HG02610 (cell line): Measurements from ENCODE around the gene ABTB2.
A peak's percentile ranks its signal among the peaks of the same experiment; 100 is the strongest.

Experiments
- ATAC-seq: cut with Tn5 transposase; IDR thresholded peaks from one replicate; pipeline ENCODE4 v1.9.1; 2021; ENCODE audit warnings: mild to moderate bottlenecking, moderate library complexity; ENCODE audit not compliant: unreplicated experiment

ABTB2 gene

DNA sequence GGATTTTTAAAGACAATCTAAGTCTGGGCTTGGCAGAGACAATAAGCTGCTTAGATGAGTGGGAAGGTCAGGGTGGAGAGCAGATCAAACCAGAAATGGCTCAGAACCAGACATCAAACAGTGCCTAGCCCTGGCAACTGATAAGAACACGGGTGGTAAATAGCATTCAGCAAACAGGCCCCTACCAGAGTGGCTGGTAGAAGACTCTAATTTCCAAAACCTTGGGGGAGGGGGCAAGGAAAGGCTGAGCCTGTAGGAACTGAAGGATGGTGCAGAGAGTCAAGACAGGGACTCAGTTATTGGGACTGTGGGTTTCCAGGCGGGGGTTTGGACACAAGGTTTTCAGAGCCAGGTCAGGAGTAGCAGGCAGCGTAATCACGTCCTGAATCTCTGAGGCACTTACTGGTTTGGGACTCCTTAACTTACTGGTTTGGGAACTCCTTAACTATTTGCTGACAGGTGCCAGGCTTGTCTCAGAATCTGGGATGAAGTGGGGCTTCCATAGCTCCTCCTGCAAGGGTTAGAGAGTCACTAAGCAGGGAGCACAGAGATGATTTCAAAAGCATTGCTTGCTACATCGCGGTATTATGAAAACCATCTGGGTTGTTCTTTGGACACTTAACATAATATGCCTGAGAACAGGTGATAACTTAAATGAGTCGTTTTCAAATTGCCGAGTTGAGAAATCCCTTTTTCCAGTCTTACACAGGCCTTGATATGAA lies 5.7 kb upstream of the ABTB2 start:
- ATAC-seq = no peak

DNA sequence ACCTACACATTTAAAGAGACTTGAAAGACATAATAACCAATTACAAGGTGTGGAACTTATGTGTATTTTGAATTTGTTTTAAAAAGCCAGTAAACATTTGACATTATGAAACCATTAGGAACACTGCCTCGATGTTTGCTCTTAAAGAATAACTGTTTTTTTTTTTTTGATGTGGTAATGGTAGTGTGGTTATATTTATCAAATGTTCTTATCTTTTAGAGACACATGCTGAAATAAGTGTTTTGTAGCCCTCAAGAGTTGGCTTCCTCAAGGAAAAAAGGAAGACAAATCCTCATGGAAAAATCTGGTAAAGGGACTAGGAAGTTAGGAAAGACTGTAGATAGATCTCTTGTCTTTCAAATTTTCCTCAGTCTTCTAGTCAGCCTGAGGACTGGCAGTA lies 2.2 kb upstream of the ABTB2 start:
- ATAC-seq = no peak

DNA sequence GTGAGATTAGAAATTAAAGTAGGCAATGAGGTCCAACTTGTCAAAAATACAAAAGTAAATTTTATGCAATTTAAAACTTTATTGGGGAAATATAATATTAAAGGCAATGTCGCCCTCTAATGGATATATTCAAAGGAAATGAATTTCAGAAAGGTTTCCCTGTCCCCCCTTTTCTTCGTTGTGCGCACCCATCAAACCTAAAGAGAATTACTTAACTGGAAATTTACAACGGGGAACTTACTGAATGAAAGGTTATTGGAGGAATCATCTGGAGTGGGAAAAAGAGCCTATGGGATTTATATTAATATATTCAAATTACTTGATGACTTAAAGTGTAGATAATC lies 1.7 kb upstream of the ABTB2 start:
- no peak for ATAC-seq

DNA sequence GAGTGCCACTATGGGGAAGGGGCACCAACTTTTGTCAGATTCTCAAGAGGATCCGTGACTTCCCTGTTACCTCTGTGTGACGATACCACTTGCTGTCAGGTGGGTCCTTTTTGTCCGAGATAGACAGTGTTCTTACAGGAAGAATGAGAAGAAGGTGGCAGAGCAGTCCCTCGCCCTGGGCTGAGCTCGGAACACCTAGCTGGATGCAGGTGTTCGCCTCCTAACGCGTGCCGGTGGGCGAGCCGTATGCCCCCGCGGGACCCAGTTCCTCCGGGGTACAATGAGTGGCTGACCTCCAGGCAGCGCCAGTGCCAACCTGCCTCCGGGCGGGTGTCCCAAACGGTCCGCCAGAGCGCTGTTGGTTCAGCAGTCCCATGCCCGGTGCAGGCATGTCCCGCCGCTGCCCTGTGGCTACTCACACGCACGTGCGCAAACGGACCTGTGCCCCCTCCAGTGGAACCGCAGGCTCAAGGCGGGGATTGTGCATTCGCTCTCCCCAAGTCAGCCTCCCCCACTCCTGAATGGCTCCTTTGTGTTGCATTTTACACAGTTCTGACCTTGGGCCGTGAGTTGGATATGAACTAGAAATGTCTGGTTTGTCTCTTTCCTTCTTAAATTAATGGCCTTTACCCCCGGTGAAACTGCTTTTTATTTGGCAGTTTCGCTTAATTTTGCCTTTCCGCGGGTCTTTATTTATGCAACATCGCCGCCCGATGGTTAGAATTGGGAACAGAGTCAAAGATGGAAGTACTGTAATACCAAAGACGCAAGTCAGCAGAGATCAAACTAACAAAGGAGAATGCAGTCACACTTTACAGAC lies 1.1 kb upstream of the ABTB2 start:
- ATAC-seq = no peak

DNA sequence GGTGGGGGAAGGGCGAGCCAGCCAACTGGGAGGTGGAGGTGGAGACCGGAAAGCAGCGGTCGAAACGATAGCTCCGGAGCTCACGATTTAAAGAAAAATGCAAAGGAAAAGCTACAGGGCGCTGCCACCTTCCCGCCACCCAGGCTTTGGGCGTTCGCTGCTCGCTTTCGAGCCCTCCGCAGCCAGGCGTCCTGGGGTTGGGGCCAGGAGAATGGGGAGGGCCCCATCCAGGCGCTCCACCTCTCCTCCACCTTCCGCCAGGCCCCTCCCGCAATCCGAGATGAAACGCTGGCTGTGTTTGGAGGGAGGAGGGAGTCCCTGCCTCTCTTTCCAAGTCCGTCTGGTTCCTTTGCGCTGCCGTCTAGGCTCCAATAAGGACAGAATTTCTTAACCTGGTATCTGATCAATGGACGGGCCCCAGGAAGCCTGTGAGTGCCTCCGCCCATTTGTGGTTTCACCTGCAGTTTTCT lies 483 bp upstream of the ABTB2 start:
- peak; percentile 6 for ATAC-seq

DNA sequence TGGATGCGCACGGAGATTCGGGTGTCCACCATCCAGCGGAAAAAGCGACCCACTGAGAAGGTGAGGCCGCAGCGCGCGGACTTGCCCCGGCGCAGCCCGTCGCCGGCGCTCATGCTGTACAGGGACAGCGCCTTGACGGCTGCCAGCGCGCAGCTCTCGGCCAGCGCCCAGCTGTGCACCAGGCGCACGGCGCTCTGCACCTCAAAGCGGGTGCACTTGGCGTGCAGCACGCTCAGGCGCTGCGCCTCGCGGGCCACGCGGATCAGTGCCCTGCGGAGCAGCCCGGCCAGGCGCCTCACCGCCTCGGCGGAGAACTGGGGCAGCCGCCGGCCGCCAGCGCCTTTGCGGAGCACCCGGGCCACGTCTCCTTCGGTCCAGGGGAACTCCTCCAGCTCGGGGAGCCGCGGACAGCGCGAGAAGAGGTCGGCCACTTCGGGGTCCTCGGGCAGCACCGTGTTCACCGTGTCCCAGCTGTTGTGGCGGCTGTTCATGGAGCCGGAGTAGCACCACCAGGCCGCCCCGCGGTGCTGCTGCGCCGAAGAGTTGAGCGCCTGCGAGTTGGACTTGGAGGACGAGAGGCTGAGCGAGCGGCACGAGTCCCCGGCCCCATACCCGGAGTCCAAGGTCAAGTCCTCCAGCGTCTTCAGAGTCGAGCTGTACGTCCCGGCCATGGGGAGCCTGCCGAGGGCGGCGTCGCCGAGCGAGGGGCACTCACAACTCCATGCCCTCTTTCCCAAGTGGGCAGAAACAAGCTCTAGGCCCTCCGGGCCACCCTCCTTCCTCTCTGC lies 703 bp downstream of the ABTB2 start:
- ATAC-seq = no peak

DNA sequence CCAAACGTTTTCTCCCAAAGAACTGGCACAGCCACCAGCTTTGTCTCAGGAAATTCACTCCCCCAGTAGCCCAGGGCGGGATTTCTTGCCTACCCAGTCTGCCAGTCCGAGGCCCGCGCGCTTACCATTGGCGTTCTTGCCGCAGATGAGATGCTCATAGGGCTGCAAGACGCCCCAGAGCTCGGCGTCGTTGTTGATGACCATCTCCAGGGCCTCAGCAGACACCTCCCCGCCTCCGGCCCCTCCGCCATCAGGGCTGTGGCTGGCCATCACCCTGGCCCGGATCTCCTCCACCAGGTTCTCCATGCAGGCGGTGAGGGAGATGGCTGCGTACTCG lies 1.3 kb downstream of the ABTB2 start:
- ATAC-seq = no peak

DNA sequence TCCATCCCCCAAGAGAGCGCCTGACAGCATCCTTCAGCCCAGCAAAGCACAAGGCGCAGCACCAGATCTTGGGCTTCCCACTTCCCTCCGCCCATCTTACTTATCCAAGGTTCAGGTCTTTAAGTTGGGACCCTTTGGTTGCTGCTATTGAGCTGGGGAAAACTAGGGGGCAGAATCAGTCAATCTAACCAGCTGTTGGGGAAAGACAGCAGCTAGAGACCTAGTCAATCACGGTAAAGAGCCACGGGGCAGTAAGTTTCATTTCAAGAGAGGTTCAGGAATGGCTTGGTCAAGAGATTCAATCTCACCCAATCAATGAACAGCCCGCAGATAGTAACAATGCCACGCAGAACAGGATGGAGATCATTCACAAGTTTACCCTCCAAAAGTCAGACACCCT lies 1.7 kb downstream of the ABTB2 start:
- no peak for ATAC-seq

DNA sequence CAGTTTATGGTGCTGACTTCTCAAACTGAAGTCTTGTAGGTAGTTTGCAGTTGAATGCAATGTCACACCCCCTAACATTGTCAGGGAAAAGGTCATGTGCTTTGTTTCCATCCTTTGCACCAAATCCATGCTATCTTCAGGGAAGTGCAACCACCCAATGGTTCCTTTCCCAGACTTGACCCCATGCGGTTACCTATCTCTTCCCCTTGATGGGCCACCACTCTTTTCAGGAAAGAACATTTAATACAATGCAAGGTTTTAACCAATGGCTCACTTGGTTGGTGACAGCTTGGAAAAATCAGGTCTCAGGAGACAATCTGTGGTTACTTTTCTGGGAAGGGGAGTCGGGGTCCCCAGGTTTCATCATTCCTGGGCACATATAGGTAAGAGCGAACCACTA lies 2.1 kb downstream of the ABTB2 start:
- ATAC-seq = no peak

DNA sequence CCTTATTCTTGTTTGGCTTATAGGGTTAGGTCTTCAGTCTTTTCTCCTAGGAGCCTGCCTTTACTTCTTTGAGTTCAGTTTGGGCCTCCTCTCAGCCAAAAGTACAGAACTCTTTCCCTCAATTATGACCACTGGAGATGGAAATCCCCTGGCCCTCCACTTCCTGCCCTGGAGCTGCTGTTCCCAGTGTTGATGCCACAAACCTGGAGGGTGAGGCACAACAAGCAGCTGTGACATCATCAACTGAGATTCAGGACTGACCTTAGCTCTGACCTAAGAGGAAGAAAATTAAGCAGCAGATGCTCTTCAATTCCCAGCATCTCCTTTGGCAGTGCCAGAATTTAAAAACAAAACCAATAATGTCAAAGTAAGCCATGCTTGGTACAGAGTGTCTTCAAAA lies 3.0 kb downstream of the ABTB2 start:
- ATAC-seq = no peak

DNA sequence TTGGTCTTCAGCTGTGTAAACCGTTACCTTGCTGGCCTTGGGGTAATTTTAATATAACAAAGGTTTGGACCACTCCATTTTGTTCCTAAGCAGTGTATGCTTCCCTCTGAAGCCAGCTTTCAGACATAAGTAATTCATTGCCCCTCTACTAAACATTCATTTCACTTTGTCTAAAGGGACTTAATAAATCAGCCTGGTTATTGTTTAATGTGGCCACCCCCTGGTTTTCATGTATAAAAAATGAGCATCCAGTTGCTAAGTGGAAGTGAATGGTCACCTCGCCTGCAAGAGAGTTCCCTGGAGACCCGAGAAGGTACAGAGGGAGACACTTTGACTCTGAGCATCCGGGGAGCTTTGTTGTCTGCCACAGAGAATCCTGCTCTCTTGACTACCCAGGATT lies 3.9 kb downstream of the ABTB2 start:
- ATAC-seq = no peak

DNA sequence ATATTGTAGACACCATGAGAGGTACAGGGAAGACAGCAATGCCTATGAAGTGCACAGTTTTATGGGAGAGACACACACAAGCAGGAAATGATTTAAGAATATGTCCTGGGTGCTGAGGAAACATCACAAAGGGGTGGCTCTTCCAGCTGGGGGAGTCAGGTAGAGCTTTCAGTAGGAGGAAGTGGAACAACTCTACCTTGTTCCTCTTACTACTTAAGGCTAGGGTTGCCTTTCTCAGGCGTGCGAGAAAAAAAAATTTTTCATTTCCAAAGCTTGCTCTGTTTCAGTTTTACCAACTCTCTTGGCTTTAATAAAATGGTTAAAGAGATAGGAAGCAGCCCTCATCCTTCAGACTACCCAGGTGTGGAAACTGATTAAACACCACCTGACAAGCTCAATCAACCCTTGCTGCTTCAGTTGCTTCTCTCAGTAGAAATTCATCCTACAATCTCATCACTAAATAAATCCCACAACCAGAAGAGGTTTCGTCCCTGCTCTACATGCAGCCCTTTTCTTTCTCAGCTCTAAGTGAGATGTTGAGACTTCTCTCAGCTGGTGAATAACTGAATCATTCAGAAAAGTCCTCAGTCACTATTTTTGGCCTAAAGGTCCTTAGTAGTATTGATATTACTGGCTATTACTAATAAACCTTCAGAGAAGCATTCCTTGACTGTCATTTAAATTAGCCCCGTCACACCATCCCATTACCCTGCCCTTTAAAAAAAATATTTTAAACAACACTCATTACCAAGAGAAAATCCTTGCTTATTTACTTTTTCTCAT lies 5.9 kb downstream of the ABTB2 start:
- peak; percentile 79 for ATAC-seq

DNA sequence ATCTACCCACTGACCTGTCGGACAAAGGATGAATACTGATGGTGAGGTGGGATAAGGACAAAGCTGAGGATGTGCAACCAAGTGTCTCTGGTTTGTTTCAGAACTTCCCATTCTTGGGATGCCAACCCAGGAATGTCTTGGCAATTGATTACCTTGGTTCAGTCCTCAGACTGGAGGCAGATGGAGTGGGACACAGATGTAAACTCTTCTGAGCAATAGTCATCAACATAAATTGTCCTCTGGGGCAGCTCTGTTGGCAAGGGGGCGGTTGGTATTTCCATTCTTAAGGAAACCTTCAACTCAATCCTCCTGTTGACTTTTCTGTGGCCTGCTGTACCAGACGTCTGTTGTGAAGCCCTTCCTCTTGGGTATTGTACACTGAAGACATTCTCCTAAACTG lies 6.8 kb downstream of the ABTB2 start:
- ATAC-seq = no peak

DNA sequence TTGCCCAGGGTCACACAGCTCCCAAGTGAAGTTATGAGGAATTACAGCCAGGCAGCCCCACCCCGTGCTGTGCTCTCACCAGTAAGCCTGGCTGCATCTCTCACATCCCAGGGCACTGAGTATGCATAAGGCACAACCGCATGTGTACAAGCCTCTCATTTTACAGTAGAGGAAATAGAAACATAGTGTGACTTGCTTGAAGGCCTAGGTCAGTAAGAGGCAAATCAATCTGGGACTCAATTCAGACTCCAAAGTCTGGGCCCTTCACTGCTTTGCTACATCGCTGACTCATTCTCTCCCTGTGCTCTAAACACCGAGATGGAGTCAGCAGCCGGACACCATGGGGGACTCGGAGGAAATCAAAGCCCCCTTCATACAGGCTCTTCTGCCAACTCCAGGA lies 7.9 kb downstream of the ABTB2 start:
- ATAC-seq = no peak

DNA sequence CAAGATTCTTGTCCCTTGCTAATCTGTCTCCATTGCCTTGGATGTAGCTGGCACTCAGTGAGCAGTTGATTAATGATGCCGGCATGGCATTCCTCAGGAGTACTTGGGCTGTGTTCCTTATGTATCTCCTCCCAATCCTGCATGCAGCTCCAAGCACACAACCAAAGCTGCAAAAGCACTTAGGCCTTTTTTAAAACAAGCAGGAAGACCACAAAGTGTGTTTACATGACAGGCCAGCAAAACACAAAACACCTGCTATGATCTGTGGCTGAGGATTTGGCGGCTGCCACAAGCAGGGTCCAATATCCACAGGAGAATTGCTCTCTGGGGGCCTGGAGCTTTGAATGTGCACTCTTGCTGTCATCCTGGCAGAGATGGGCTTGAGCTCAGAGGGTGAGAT lies 8.9 kb downstream of the ABTB2 start:
- ATAC-seq = no peak

DNA sequence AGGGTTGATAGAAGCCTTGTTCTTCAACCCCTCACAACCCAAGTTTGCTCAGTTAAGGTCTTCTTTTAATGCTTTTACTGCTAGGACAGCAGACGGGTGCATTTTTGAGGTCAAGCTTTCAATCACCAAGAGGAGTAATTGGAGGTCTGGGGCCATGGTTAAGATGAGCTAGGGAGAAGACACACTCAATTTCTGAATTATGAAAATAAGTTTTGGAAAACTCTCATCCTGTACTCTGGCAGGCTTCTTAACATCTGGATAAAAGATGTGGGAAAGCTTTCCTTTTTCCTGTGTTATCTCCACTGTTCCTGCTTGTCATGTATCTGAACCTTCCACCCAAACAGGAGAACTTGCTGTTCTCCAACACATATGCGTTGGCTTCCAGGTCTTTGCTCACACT lies 9.7 kb downstream of the ABTB2 start:
- ATAC-seq = no peak

DNA sequence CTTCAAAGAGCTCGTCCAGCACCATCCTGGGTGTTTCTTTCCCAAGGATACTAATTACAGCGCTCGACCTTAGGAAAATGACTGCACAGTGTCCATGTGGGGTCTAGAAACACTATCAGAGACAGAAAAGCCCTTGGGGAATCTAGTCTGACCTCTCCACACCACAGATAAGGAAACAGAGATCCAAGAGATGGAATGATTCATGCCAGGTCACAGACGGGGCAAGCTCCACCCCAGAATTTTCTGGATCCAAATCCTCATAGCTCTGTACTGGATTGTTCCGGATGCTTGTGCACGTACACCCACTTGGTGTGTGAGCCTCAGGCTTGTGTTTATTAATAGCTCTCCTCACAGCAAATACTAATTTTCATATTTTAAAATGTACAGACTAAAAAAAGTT lies 11.3 kb downstream of the ABTB2 start:
- no peak for ATAC-seq

DNA sequence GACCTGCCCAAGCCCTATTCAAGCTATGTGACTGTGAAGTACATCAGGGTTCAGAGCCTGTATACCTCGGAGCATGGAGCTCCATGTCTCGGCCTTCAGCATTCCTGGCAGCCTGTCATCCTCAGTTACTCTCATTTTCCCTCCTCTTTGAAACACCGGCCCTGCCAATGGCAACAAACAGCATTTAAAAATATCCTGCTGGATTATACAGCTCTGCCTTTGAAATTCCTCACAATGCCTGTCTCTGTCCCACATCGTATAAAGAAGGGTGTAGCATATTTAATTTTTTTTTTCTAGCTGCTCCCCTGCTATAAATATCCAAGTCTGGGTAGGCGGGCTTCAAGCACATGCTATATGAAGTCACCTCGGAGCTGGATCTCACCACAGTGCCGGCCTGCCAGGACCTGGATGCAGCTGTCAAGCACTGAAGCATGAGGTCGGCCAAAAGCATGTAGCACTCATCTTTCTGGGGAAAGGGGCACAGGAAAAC lies 11.8 kb downstream of the ABTB2 start:
- no peak for ATAC-seq

DNA sequence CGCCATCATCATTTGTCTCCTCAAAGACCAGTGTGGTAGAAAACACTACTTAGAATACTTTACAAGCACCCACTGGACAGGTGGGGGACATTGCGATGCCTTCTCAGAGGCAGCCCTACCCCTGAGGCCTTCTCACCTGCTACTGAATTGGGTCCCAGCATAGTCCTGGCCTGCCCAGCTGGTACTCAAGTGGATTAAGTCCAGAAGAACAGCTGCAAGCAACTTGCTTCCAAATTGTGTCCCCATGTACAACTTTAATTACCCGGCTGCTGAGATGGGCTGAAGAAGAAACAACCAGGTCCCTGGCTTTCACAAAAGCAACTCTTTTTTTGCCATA lies 12.3 kb downstream of the ABTB2 start:
- ATAC-seq = no peak

DNA sequence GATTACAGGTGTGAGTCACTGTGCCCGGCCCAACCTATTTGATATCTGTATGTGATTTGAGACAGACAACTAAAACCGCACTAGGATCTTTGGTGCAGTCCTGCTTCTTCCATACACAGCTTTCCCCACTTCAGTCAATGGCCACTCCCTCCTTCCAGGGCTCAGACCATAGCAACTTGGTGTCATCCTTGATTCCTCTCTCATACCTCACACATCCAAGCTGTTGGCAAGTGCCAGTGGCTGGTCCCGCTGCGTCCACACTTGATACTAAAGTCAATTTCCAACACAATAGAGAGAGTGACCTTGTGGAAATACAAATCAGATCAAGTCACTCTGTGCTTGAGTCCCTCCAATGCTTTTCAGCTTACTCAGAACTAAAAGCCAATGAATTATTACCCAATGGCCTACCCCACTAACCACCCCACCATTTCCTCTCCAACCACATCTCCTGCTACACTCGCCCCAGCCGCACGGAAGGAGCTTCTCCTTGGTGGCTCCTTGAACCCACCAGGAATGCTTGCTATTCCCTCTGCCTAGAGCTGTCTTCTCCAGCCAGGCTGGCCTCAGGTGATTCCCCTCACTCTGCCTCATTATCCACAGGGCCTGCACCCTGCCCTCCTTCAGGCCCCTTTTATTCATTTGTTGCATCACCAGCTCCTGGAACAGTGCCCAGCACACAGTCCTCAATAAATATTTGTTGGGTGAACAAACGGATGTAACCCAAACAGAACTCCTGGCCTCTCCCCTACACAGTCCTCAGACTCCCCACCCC lies 12.9 kb downstream of the ABTB2 start:
- ATAC-seq = no peak
